Glutamatergic neuron (in vitro differentiated cells): ENCODE results near the gene NEK1. TPM values are rescaled to one million over a fixed set of nuclear protein-coding genes. Genes with fewer than 3 reads are reported as not detected.

Source experiments
- DNase-seq: peaks from one replicate; pipeline ENCODE4 v3.0.0; 2022
- H3K27ac Mint-ChIP-seq: one replicate; pipeline ENCODE4 v1.8.0; 2020; ENCODE audit warnings: mild to moderate bottlenecking, mixed read lengths, inconsistent platforms; ENCODE audit not compliant: unreplicated experiment
- H3K27me3 Mint-ChIP-seq: one replicate; pipeline ENCODE4 v1.8.0; 2020; ENCODE audit warnings: mild to moderate bottlenecking, moderate library complexity, mixed read lengths, inconsistent platforms; ENCODE audit not compliant: unreplicated experiment
- H3K36me3 Mint-ChIP-seq: one replicate; pipeline ENCODE4 v1.8.0; 2020; ENCODE audit warnings: mild to moderate bottlenecking, mixed read lengths, inconsistent platforms; ENCODE audit not compliant: unreplicated experiment
- H3K4me1 Mint-ChIP-seq: one replicate; pipeline ENCODE4 v1.8.0; 2020; ENCODE audit warnings: mild to moderate bottlenecking, low read depth, mixed read lengths, inconsistent platforms; ENCODE audit not compliant: unreplicated experiment
- H3K4me3 Mint-ChIP-seq: one replicate; pipeline ENCODE4 v1.8.0; 2020; ENCODE audit warnings: mild to moderate bottlenecking, mixed read lengths, inconsistent platforms; ENCODE audit not compliant: unreplicated experiment
- H3K9me3 Mint-ChIP-seq: one replicate; pipeline ENCODE4 v1.8.0; 2020; ENCODE audit warnings: mild to moderate bottlenecking, moderate library complexity, mixed read lengths, inconsistent platforms; ENCODE audit not compliant: unreplicated experiment
- long read RNA-seq: library from polyadenylated mRNA; unstranded; transcript quantifications from one replicate; pipeline ENCODE4 v2.0.0, GENCODE V29; 2020; ENCODE audit not compliant: unreplicated experiment
- total RNA-seq: library from RNA; stranded (reverse); fragmentation: NEBNext Ultra II Directional; extraction: Animal tissue kit (Norgen Biotek cat#: 25700); gene quantifications from one replicate; pipeline ENCODE4 v1.2.1, GENCODE V29; 2021; ENCODE audit not compliant: unreplicated experiment
- TF ChIP-seq, protein P1 (sequence below): fragments of 200-600 bp; sonication (generic); IDR thresholded peaks from one replicate; pipeline ENCODE4 v1.5.0; 2021; ENCODE audit not compliant: partially characterized antibody, unreplicated experiment

NEK1 gene
- total RNA-seq = 23.2 TPM
- long read RNA-seq, partial matches to known transcripts = 11 of 15 reads
- long read RNA-seq, other reads (novel, unspliced or antisense) = 4 of 15 reads

DNA sequence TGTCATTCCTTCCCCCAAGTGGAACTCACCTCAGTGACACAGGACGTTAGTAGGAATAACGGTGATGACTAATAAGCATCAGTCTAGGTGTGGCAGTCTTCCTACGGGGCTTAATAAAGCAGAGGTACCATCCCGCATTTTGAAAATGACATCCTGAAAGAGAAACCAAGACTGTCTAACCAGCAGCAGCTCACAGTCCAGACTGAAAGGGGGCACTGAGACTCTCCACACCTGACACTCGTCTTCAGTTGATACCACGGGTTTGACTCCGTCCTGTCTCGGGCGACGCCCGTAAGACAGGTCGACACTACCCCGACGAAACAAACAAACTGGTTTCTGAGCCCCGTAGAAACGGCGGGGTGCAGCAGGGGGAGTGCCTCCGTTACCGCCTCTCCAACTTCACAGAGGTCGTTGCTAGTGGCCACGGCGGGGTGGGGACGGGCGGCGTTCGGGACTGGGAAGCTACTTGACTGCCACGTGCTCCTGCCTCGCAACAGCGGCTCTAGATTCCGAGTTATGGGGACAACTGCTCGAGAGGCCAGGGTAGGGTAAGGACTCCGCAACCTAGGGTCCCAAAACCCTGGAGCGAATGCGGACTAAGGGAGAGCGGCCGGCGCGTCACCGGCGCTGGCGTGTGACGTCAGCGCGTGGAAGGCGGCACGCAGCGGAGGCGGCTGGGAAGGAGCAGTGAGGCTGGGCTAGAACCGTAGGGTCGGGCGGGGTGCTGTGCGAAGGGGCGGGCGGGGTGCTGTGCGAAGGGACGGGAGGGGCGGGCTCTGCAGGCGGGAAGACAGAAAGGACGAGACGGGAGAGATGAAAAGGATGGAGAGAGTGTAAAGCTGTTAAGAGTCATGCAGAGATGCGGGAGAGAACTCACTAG is at the start of gene NEK1:
NEK1 (minus strand) TSS at position 593 of the 880 bp plus-strand sequence. CDS start 9,953 bp downstream, outside the sequence.
- H3K4me3 Mint-ChIP-seq = peak within 1 kb of the TSS; percentile 93
- no peaks in the 10 kb centered on the region for H3K27me3 Mint-ChIP-seq
- H3K36me3 Mint-ChIP-seq = no peaks in the 10 kb centered on the region
- peaks cover 5% of the 10 kb centered on the region for H3K9me3 Mint-ChIP-seq
- DNase-seq = peak; percentile 92
- TF ChIP-seq, protein P1, sequence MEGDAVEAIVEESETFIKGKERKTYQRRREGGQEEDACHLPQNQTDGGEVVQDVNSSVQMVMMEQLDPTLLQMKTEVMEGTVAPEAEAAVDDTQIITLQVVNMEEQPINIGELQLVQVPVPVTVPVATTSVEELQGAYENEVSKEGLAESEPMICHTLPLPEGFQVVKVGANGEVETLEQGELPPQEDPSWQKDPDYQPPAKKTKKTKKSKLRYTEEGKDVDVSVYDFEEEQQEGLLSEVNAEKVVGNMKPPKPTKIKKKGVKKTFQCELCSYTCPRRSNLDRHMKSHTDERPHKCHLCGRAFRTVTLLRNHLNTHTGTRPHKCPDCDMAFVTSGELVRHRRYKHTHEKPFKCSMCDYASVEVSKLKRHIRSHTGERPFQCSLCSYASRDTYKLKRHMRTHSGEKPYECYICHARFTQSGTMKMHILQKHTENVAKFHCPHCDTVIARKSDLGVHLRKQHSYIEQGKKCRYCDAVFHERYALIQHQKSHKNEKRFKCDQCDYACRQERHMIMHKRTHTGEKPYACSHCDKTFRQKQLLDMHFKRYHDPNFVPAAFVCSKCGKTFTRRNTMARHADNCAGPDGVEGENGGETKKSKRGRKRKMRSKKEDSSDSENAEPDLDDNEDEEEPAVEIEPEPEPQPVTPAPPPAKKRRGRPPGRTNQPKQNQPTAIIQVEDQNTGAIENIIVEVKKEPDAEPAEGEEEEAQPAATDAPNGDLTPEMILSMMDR = no peak
- peak within 1 kb of the TSS; percentile 96 for H3K27ac Mint-ChIP-seq
- peaks cover 5% of the 10 kb centered on the region for H3K4me1 Mint-ChIP-seq

DNA sequence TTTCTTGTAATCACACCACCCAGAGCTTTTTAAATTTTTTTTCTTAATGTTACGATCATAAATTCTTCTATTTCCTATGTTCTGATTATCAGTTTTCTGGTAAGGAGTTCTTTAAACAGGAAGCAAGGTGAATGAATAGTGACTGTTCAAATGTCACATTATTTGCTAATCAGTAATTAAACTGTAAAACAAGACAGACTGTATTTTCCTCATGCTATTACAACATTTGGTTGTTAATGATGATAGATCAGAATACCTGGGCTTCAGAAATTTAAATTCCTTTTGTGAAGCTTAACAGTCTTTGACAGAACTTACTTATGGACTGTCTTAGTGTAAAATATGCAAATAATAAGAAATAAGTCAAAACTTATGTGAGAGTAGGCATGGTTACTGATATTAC is 49.4 kb upstream of the NEK1 start:
- TF ChIP-seq, protein P1 = no peak
- H3K4me3 Mint-ChIP-seq = peak overlapping the region; percentile 59
- H3K27me3 Mint-ChIP-seq = no peaks in the 10 kb centered on the region
- H3K4me1 Mint-ChIP-seq = peaks cover 7% of the 10 kb centered on the region
- H3K36me3 Mint-ChIP-seq = peaks cover 8% of the 10 kb centered on the region
- H3K9me3 Mint-ChIP-seq = no peaks in the 10 kb centered on the region
- H3K27ac Mint-ChIP-seq = no peak overlapping the region
- no peak for DNase-seq

DNA sequence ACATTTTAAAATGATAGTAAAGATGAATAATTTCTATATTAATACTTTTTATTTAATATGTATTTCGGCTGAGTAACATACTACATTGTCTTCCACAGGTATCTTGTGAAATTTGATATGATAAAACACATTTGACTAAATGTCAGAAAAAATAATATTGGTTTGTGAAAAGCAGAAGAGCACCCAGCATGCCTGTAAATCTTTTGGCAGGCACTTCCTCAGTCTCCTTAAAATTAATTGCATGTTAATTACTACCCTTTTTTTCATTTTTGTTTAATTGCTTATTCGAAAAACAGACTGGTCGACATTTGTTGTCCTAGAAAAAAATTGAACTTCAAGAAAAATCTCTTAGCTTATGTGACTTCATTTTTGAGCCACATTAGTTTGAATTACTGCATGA is 48.5 kb upstream of the NEK1 start:
- H3K9me3 Mint-ChIP-seq = peaks cover 1% of the 10 kb centered on the region
- H3K36me3 Mint-ChIP-seq = peaks cover under 1% of the 10 kb centered on the region
- H3K27me3 Mint-ChIP-seq = no peaks in the 10 kb centered on the region
- H3K4me3 Mint-ChIP-seq = peak overlapping the region; percentile 96
- peak overlapping the region; percentile 75 for H3K27ac Mint-ChIP-seq
- DNase-seq = no peak
- peaks cover 7% of the 10 kb centered on the region for H3K4me1 Mint-ChIP-seq
- TF ChIP-seq, protein P1 = no peak

DNA sequence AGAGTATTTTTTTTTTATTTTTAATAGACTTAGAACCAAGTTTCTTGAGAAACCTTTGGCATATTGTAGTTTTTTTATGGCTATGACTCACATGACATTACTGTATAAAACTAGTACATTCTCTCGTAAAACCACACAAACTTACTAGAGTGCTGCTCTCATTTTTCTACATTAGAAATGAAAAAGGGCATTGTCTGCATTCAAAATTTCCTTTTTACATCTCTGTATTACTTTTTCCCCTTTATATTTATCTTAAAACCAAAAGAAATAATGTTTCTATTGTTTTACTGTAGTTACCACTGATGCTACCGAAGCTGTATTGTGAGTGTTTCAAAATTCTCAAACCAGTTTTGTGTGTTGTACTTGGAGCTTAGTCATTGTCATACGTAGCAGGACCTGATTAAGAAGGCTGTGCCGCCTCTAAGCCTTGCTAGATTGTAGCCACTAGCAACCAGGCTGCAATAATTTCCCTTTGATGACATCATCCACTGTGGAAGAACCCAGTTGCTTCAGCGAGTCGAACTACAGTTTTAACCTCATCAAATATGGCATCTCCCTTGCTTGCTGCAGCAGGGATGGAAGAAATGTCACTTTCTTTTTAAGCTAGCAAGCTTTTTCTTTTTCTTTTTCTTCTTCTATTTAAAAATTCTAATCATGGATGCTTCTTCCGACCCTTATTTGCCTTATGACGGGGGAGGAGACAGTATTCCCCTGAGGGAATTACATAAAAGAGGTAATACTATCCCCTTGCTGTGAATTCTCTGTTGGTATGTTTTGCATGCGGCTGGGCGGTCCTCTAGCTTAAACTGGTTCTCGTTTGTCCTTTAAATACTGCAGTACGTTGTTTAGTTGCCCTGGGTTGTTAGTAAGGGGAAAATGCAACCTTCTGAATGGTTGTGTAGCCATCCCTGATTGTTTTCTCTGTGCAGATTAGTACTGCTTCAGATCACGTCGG is 47.6 kb upstream of the NEK1 start:
- no peaks in the 10 kb centered on the region for H3K27me3 Mint-ChIP-seq
- TF ChIP-seq, protein P1 = no peak
- H3K27ac Mint-ChIP-seq = peak overlapping the region; percentile 100
- H3K9me3 Mint-ChIP-seq = peaks cover 1% of the 10 kb centered on the region
- H3K4me3 Mint-ChIP-seq = peak overlapping the region; percentile 96
- DNase-seq = peak; percentile 40
- H3K36me3 Mint-ChIP-seq = no peaks in the 10 kb centered on the region
- H3K4me1 Mint-ChIP-seq = peaks cover 7% of the 10 kb centered on the region
